Endothelial cell of umbilical vein (primary cell): Measurements from ENCODE around the gene MT1G. TPM values are rescaled to one million over a fixed set of nuclear protein-coding genes. Genes with fewer than 3 reads are reported as not detected.

Source experiments
- BruUV-seq: library from RNA; stranded (reverse); fragments of 400-500 nt; replicated peaks from 2 replicates; lab custom pipeline; 2021; lab: Mats Ljungman, UMichigan
- CTCF ChIA-PET: fragments of 300-600, 350-600 bp; sonication (Branson Sonifier 250); formaldehyde crosslinking; loops from one replicate; lab custom pipeline; 2021; ENCODE audit warnings: antibody characterized with exemption, inconsistent platforms; lab: Charles Lee
- POLR2A ChIA-PET: fragments of 300-600, 350-600 bp; sonication (Branson Sonifier 250); formaldehyde crosslinking; loops from one replicate; lab custom pipeline; 2021; ENCODE audit warnings: antibody characterized with exemption, inconsistent platforms; lab: Charles Lee
- DNase-seq: peaks from one replicate; pipeline ENCODE4 v3.0.0-alpha.2; 2011; ENCODE audit warnings: low read depth, low spot score
- FAIRE-seq: peaks from 2 replicates; lab custom pipeline; 2011; peaks lifted over from hg19 to GRCh38; lab: Jason Lieb, UNC
- H2AFZ ChIP-seq: 2 replicates; pipeline ENCODE4 v1.6.0; 2012; ENCODE audit warnings: low read depth, low read length, control low read depth, inconsistent platforms
- H3K27ac ChIP-seq: 2 replicates; pipeline ENCODE4 v1.5.1; 2011; ENCODE audit warnings: low read depth, mild to moderate bottlenecking, control low read depth, low read length, moderate library complexity; ENCODE audit not compliant: insufficient read depth
- H3K27me3 ChIP-seq, 2 experiments: 2 replicates each; pipeline versions ENCODE4 v1.6.0 to v1.6.1; 2011; ENCODE audit warnings: low read length in 2 of 2, mixed read lengths in 1 of 2; ENCODE audit not compliant: control insufficient read depth in 2 of 2, insufficient read depth in 2 of 2
- H3K36me3 ChIP-seq, 2 experiments: 2 replicates in 1 of 2; 3 replicates in 1 of 2; pipeline ENCODE4 v1.5.1; 2011; ENCODE audit warnings: low read length in 2 of 2, mild to moderate bottlenecking in 1 of 2, moderate library complexity in 1 of 2; ENCODE audit not compliant: control insufficient read depth in 2 of 2, insufficient read depth in 2 of 2; ENCODE audit errors: extremely low read depth in 1 of 2
- H3K4me1 ChIP-seq: 3 replicates; pipeline ENCODE4 v1.5.1; 2011; ENCODE audit warnings: mild to moderate bottlenecking, low read length; ENCODE audit not compliant: control insufficient read depth, insufficient read depth; ENCODE audit errors: extremely low read depth
- H3K4me2 ChIP-seq: 2 replicates; pipeline ENCODE4 v1.6.1; 2011; ENCODE audit warnings: low read length, control low read depth, mixed read lengths; ENCODE audit not compliant: insufficient read depth
- H3K4me3 ChIP-seq, 3 experiments: fragments of 200-600 bp in 1 of 3; sonication (generic), shearing (Covaris generic) in 1 of 3; replicated peaks in 1 of 3; 2 replicates each; pipeline ENCODE4 v1.5.1; 2011 to 2016; ENCODE audit warnings: control low read depth in 3 of 3, low read length in 3 of 3, mild to moderate bottlenecking in 2 of 3, inconsistent platforms in 1 of 3, low read depth in 1 of 3, moderate library complexity in 1 of 3; ENCODE audit not compliant: insufficient read depth in 1 of 3
- H3K79me2 ChIP-seq: 2 replicates; pipeline ENCODE4 v1.6.0; 2012; ENCODE audit warnings: low read length, inconsistent platforms; ENCODE audit not compliant: control insufficient read depth, insufficient read depth
- H3K9ac ChIP-seq: replicated peaks from 2 replicates; pipeline ENCODE3; 2011; ENCODE audit warnings: low read length, control low read depth; ENCODE audit not compliant: insufficient read depth; ENCODE audit errors: extremely low read depth
- H3K9me1 ChIP-seq: replicated peaks from 3 replicates; pipeline ENCODE4 v1.6.0; 2011; ENCODE audit warnings: mild to moderate bottlenecking, low read length; ENCODE audit not compliant: control insufficient read depth, insufficient read depth; ENCODE audit errors: extremely low read depth
- H3K9me3 ChIP-seq: replicated peaks from 2 replicates; pipeline ENCODE4 v1.5.1; 2012; ENCODE audit warnings: low read length, inconsistent platforms; ENCODE audit not compliant: control insufficient read depth, insufficient read depth
- H4K20me1 ChIP-seq: replicated peaks from 2 replicates; pipeline ENCODE3; 2011; ENCODE audit warnings: mild to moderate bottlenecking, low read length; ENCODE audit not compliant: control insufficient read depth, insufficient read depth; ENCODE audit errors: extremely low read depth
- EZH2 ChIP-seq: IDR thresholded peaks from 2 replicates; pipeline ENCODE4 v1.6.1; 2012; ENCODE audit warnings: borderline replicate concordance, low read depth, mild to moderate bottlenecking, moderate library complexity, low read length, inconsistent platforms; ENCODE audit not compliant: severe bottlenecking
- FOS ChIP-seq: IDR thresholded peaks from 2 replicates; pipeline ENCODE4 v1.6.1; 2011; ENCODE audit warnings: mild to moderate bottlenecking, low read length, moderate library complexity, borderline replicate concordance; ENCODE audit not compliant: insufficient read depth
- JUN ChIP-seq: IDR thresholded peaks from 2 replicates; pipeline ENCODE4 v1.6.1; 2011; ENCODE audit warnings: borderline replicate concordance, low read depth; ENCODE audit not compliant: insufficient read length, insufficient read depth
- MAX ChIP-seq: IDR thresholded peaks from 2 replicates; pipeline ENCODE4 v1.6.1; 2011; ENCODE audit not compliant: insufficient read depth, insufficient read length
- MYC ChIP-seq: IDR thresholded peaks from one replicate; pipeline ENCODE4 v1.6.1; 2011; ENCODE audit warnings: mild to moderate bottlenecking, low read depth, low read length
- POLR2A ChIP-seq: IDR thresholded peaks from 2 replicates; pipeline ENCODE4 v1.6.1; 2012; ENCODE audit warnings: low read depth, mild to moderate bottlenecking, control low read depth, low read length
- POLR2AphosphoS5 ChIP-seq: IDR thresholded peaks from 2 replicates; pipeline ENCODE4 v1.6.1; 2012; ENCODE audit warnings: low read depth, mild to moderate bottlenecking, control low read depth, low read length, moderate library complexity; ENCODE audit not compliant: insufficient read depth
- dilution Hi-C: fragments of 300-500 bp; cut with MboI; formaldehyde crosslinking; loops from one replicate; pipeline ENCODE4 v1.15.0; 2019; ENCODE audit warnings: low sequenced_read_pairs; ENCODE audit not compliant: extremely low pct_ligation_motif_present
- intact Hi-C: fragments of 100-400 bp; cut with micrococcal nuclease; formaldehyde crosslinking; loops from one replicate; pipeline ENCODE4 v1.10.0; 2022
- polyA plus RNA-seq, 4 experiments: library from polyadenylated mRNA; depleted of rRNA in 3 of 4; stranded (reverse) in 3 of 4; unstranded in 1 of 4; fragments of >200 nt; gene quantifications; 2 replicates each; pipeline versions ENCODE4 v1.2.1 to v1.2.3, GENCODE V29; 2011 to 2012; ENCODE audit warnings: missing spikeins in 1 of 4
- total RNA-seq: library from RNA; stranded (reverse); gene quantifications from 2 replicates; pipeline ENCODE4 v1.2.3, GENCODE V29; 2021
- TF ChIP-seq, protein P1 (sequence below), 2 donors: IDR thresholded peaks; 1 replicate in 1 of 2; 2 replicates in 1 of 2; pipeline ENCODE4 v1.5.1; 2011; ENCODE audit warnings: low read length in 2 of 2, mild to moderate bottlenecking in 2 of 2, moderate library complexity in 2 of 2, control low read depth in 1 of 2, inconsistent platforms in 1 of 2, low read depth in 1 of 2; ENCODE audit not compliant: insufficient read depth in 1 of 2; ENCODE audit errors: extremely low read depth in 1 of 2

MT1G gene
- total and polyA plus RNA-seq, 2 donors (not counting 3 experiments of a cell fraction or from before 2014, with no cell fraction given) = not detected

DNA sequence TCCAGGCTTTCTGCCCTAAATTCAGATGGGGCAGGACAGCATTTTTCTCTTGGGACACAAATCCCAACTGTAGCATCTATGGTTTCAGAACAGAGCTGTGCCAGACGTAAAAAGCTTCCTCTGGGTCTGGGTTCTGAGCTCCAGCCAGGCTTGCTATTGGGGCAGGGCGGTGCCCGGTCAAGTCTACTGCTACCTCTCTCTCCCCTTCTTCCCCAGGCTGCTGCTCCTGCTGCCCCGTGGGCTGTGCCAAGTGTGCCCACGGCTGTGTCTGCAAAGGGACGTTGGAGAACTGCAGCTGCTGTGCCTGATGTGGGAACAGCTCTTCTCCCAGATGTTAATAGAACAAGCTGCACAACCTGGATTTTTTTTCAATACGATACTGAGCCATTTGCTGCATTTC lies 34.3 kb downstream of the MT1G start:
- intact Hi-C loops = no loop called here
- peaks cover 16% of the 10 kb centered on the region for H3K4me1 ChIP-seq
- BruUV-seq = no TSS peak
- H2AFZ ChIP-seq = no peak overlapping the region
- H3K4me2 ChIP-seq = no peak overlapping the region
- no peak overlapping the region for H3K27ac ChIP-seq
- no peak for TF ChIP-seq POLR2AphosphoS5
- no peak for TF ChIP-seq MAX
- H4K20me1 ChIP-seq = no peaks in the 10 kb centered on the region
- H3K36me3 ChIP-seq = no peaks in the 10 kb centered on the region
- H3K79me2 ChIP-seq = no peaks in the 10 kb centered on the region
- no peak overlapping the region for H3K9ac ChIP-seq
- ChIA-PET POLR2A (interaction anchor here (1.0 kb wide), 1 partner anchor 10 kb away, joined by 3 read pairs; no protein-coding TSS in a partner anchor), CTCF (interaction anchor here (0.6 to 1.5 kb wide), 2 partner anchors 30 to 91 kb away, joined by 3 to 5 read pairs; no protein-coding TSS in a partner anchor)
- no peaks in the 10 kb centered on the region for H3K9me3 ChIP-seq
- dilution Hi-C loops = no loop called here
- peaks cover 34 to 39% of the 10 kb centered on the region in 2 experiments for H3K27me3 ChIP-seq
- H3K9me1 ChIP-seq = no peaks in the 10 kb centered on the region
- DNase-seq (no peak), FAIRE-seq (no peak)
- no peak overlapping the region for H3K4me3 ChIP-seq

GRCh38 chr16:56632848-56633365 lies 35.0 kb downstream of the MT1G start:
- CTCF ChIA-PET = interaction anchor here (1.0 to 2.1 kb wide), 2 partner anchors 29 to 41 kb away, joined by 3 to 6 read pairs; no protein-coding TSS in a partner anchor
- TF ChIP-seq MYC = no peak
- no peak for TF ChIP-seq JUN
- no peak for TF ChIP-seq POLR2A
- TF ChIP-seq POLR2AphosphoS5 = no peak
- TF ChIP-seq EZH2 = no peak
- no peak for TF ChIP-seq MAX
- no peak for TF ChIP-seq FOS
- TF ChIP-seq, protein P1, sequence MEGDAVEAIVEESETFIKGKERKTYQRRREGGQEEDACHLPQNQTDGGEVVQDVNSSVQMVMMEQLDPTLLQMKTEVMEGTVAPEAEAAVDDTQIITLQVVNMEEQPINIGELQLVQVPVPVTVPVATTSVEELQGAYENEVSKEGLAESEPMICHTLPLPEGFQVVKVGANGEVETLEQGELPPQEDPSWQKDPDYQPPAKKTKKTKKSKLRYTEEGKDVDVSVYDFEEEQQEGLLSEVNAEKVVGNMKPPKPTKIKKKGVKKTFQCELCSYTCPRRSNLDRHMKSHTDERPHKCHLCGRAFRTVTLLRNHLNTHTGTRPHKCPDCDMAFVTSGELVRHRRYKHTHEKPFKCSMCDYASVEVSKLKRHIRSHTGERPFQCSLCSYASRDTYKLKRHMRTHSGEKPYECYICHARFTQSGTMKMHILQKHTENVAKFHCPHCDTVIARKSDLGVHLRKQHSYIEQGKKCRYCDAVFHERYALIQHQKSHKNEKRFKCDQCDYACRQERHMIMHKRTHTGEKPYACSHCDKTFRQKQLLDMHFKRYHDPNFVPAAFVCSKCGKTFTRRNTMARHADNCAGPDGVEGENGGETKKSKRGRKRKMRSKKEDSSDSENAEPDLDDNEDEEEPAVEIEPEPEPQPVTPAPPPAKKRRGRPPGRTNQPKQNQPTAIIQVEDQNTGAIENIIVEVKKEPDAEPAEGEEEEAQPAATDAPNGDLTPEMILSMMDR (IDR thresholded peaks at IDR 0.05; ENCODE audit: extremely low read depth in 1 of 2, insufficient read depth in 1 of 2, low read depth in 1 of 2, low read length in 2 of 2) = no peak
- no peaks in the 10 kb centered on the region for H3K9me1 ChIP-seq
- DNase-seq (no peak), FAIRE-seq (no peak)
- no peaks in the 10 kb centered on the region for H3K9me3 ChIP-seq
- no peak overlapping the region for H3K27ac ChIP-seq
- dilution Hi-C loops = no loop called here
- peak overlapping the region; percentile 2 for H3K9ac ChIP-seq
- peaks cover 34 to 38% of the 10 kb centered on the region in 2 experiments for H3K27me3 ChIP-seq
- intact Hi-C loops = no loop called here
- no peaks in the 10 kb centered on the region for H4K20me1 ChIP-seq
- H3K4me2 ChIP-seq = peak overlapping the region; percentile 83
- no peaks in the 10 kb centered on the region for H3K36me3 ChIP-seq
- H3K4me3 ChIP-seq = peak overlapping the region in 2 of 3 experiments; percentile 25 to 42
- peaks cover 16% of the 10 kb centered on the region for H3K4me1 ChIP-seq
- H2AFZ ChIP-seq = peak overlapping the region; percentile 61
- BruUV-seq = no TSS peak
- POLR2A ChIA-PET = interaction anchor here (1.0 kb wide), 1 partner anchor 11 kb away, joined by 3 read pairs; no protein-coding TSS in a partner anchor
- H3K79me2 ChIP-seq = no peaks in the 10 kb centered on the region
